Measurements from ENCODE around the gene LYAR.
"Not testable (repeated sequence)": the region's sequence is repeated elsewhere in the genome, so short reads cannot be mapped to it uniquely, and the experiment has no call there.

The LYAR gene

GRCh38 chr4:4259484-4260100, 30.4 kb downstream of the LYAR start:
- DNase-seq = peak in 1 of 2 donors; percentile 79

GRCh38 chr4:4257705-4258104, 32.2 kb downstream of the LYAR start:
- DNase-seq = not testable (repeated sequence)

GRCh38 chr4:4256799-4257198, 33.2 kb downstream of the LYAR start:
- no peak for DNase-seq

- no peak for DNase-seq
Measured at GRCh38 chr4:4254666-4255065, 35.3 kb downstream of the LYAR start.

GRCh38 chr4:4254199-4254598, 35.8 kb downstream of the LYAR start:
- DNase-seq = no peak

GRCh38 chr4:4249866-4250265, 40.1 kb downstream of the LYAR start:
- DNase-seq = no peak

- not testable (repeated sequence) for DNase-seq
Measured at GRCh38 chr4:4249342-4249741, 40.6 kb downstream of the LYAR start.

- no peak for DNase-seq
Measured at GRCh38 chr4:4248885-4249203, 41.1 kb downstream of the LYAR start.

GRCh38 chr4:4248029-4248884, 41.7 kb downstream of the LYAR start, which contains the start of gene TMEM128:
Gene TMEM128 (minus strand): TSS chr4:4248223. CDS start chr4:4248202, 21 bp downstream.
- DNase-seq = peak; percentile 95 to 96

- DNase-seq = no peak
Measured at GRCh38 chr4:4247696-4248028, 42.3 kb downstream of the LYAR start.

GRCh38 chr4:4245172-4245571, 44.8 kb downstream of the LYAR start:
- peak in 1 of 2 donors; percentile 51 for DNase-seq

GRCh38 chr4:4239551-4239950, 50.4 kb downstream of the LYAR start:
- DNase-seq = not testable (repeated sequence)

GRCh38 chr4:4233610-4234009, 56.3 kb downstream of the LYAR start:
- no peak for DNase-seq

GRCh38 chr4:4228356-4228668, 61.6 kb downstream of the LYAR start:
- no peak for DNase-seq

- DNase-seq = no peak
Measured at GRCh38 chr4:4227510-4228355, 62.2 kb downstream of the LYAR start.

- no peak for DNase-seq
Measured at GRCh38 chr4:4226606-4227438, 63.1 kb downstream of the LYAR start, which contains the start of gene OTOP1. Gene OTOP1 (minus strand): TSS chr4:4226929. CDS start chr4:4226864, 65 bp downstream.

GRCh38 chr4:4225915-4226605, 63.9 kb downstream of the LYAR start:
- no peak for DNase-seq

All from inflammatory macrophage (primary cell).